Measurements from ENCODE around the gene MLYCD. TPM values are rescaled to one million over a fixed set of nuclear protein-coding genes. Genes with fewer than 3 reads are reported as not detected.

MLYCD gene
- total RNA-seq, 1 experiment from 2014 or later, result 1.0 TPM

DNA sequence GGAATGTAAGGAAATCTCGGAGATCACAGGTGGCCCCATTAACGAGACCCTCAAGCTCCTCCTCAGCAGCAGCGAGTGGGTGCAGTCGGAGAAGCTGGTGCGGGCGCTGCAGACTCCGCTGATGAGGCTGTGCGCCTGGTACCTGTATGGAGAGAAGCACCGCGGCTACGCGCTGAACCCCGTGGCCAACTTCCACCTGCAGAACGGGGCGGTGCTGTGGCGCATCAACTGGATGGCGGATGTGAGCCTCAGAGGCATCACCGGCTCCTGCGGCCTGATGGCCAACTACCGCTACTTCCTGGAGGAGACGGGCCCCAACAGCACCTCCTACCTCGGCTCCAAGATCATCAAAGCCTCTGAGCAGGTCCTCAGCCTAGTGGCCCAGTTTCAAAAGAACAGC lies 16.2 kb downstream of the MLYCD start:
- Histone ChIP-seq H3K4me3 (no peak overlapping the region), H3K27me3 (no peaks in the 10 kb centered on the region), H3K9me3 (no peaks in the 10 kb centered on the region), H3K36me3 (no peaks in the 10 kb centered on the region)
- DNase-seq, result no peak

DNA sequence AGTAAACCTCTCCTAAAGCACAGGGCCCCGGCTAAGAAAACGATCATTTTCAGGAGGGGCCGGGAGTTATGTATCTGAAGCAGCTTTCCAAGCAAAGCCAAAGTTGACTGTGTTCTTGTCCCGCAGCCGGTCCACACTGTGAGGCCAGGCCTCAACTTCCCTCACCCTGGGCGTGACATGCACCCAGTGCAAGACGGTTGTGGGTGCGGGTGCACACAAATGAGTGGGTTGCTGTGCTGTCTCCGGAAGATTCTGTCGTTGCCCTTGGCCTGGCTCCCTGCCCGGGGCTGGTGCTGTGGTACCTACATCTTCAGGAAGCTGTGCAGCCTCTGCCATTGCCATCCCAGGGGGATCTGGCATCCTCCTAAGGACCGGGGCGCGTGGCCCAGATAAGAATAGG lies 16.6 kb downstream of the MLYCD start:
- no peaks in the 10 kb centered on the region for H3K36me3 ChIP-seq
- no peak for DNase-seq
- no peak overlapping the region for H3K4me3 ChIP-seq
- H3K27me3 ChIP-seq, result no peaks in the 10 kb centered on the region
- no peaks in the 10 kb centered on the region for H3K9me3 ChIP-seq

DNA sequence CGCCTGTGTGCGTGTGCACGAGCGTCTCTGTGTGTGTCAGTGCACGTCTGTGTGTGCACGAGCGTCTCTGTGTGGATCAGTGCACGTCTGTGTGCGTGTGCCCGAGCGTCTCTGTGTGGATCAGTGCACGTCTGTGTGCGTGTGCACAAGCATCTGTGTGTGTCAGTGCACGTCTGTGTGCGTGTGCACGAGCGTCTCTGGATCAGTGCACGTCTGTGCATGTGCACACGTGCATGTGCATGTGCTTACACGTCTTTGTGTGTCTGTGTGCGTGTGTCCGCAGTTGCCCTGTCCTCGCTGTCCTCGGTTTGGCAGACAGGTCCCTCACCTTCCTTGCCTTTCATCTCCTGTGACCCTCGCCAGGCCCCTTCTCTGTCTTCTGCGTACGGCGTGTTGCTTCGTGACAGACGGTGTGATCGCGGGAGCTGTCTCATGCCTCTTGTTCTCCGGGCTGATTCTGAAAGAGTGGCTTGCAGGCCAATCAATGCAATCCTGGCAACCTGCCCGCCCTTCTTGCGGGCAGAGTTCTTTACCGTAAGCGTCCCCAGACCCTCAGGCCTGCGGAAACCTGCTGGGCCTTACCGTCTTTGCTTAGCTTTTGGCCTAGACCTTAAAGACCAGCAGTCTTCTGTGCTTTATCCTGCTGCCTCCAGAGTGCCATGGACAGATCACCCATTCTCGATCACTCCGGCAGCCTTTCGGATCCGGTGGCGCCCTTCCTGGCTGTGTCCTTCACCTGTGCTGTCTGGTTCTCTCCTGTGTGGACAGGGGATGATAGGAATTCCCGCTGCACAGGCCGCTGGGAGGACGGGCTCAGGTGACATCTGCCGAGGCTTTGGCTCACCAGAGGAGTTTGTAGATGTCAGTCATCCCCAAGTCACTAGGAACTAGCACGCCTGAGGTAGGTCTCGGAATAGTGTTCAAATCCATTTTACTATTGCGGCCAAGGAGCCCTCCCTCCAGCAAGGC lies 18.5 kb downstream of the MLYCD start:
- H3K27me3 ChIP-seq, result no peaks in the 10 kb centered on the region
- no peaks in the 10 kb centered on the region for H3K9me3 ChIP-seq
- H3K36me3 ChIP-seq, result no peaks in the 10 kb centered on the region
- no peak for DNase-seq
- no peak overlapping the region for H3K4me3 ChIP-seq

GRCh38 chr16:83920894-83921491 lies 22.1 kb downstream of the MLYCD start:
- no peaks in the 10 kb centered on the region for H3K27me3 ChIP-seq
- no peak for DNase-seq

DNA sequence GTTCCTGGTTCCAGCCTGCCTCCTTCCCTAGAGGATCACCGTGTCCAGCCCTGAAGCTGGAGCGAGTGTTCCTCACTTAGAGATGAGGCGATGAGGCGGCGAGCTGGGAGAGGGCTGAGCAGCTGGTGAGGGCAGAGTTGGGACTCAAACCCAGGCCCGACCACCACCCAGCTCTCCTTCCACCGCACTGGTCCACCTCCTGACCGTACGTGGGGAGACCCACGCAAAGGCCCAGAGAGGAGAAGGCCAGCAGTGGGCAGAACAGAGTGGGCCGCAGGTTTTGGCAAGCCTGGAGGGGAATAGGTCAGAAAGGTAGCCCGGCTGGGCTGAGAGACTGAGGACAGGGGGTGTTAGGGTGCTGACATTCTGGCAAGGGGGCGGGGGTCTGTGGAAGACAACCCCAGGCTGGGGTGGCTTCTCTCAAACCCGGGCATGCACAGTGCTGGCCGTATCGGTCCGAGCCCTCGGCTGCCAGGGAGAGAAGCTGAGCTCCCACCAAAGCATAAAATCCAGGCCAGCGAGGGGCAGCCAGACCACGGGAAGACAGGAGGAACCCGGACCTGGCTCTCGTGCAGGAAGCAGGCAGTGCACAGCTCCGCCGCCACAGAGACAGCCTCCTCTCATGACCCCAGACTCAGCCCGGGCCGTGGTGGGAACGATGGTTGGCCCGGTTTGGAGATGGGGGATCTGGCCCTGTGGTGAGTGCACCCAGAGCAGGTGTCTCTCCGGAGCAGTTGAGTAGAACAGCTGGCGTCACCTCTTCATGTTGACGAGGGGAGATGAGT lies 24.9 kb downstream of the MLYCD start:
- Histone ChIP-seq H3K36me3 (no peaks in the 10 kb centered on the region), H3K4me3 (no peak overlapping the region), H3K27me3 (no peaks in the 10 kb centered on the region), H3K9me3 (no peaks in the 10 kb centered on the region)
- DNase-seq, result no peak

More at GRCh38 chr16:83920894-83921491, 22.1 kb downstream of the MLYCD start:
- Histone ChIP-seq H3K9me3 (no peaks in the 10 kb centered on the region), H3K4me3 (no peak overlapping the region), H3K36me3 (no peaks in the 10 kb centered on the region)

GRCh38 chr16:83924686-83925085 lies 25.8 kb downstream of the MLYCD start:
- Histone ChIP-seq H3K4me3 (no peak overlapping the region), H3K36me3 (no peaks in the 10 kb centered on the region), H3K27me3 (no peaks in the 10 kb centered on the region), H3K9me3 (no peaks in the 10 kb centered on the region)
- no peak for DNase-seq

DNA sequence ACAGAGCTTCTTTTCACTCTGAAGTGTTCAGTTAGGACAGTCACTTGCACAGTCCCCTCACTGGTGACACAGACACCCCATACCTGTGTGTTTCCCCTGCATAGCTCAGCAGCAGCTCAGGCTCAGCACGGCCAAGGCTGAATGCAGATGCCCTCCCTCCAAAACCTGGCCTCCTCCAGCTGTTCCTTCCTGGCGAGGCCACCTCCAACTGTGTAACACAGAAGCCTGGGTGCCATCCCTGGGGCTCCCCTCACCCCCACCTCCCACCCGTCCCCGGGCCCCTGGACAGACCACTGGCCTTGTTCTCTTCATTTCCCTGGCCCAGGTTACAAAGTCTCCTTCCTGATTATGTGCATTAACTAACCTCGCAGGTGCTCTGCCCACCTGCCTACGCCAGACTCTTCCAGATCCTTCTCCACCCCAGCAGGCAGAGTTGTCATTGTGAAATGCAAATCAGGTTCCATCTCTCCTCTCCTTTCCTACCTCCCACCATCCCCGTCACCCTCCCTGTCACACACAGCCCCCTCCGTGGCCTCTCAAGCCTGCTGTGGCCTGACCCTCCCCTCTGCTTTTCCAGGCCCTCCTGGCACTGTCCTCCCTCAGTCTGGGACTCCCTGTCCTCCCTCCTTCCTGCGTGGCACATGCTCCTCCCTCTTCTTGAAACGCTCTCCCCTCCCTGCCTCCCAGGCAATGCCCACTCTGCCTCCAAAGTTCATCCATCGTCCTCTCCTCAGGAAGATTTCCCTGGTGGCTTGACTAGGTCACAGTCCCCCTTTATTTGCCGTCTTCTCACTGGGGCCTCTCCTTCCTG lies 26.4 kb downstream of the MLYCD start:
- H3K4me3 ChIP-seq, result no peak overlapping the region
- no peaks in the 10 kb centered on the region for H3K9me3 ChIP-seq
- DNase-seq, result no peak
- no peaks in the 10 kb centered on the region for H3K27me3 ChIP-seq
- no peaks in the 10 kb centered on the region for H3K36me3 ChIP-seq

- Histone ChIP-seq H3K27me3 (no peaks in the 10 kb centered on the region), H3K9me3 (no peaks in the 10 kb centered on the region), H3K4me3 (no peak overlapping the region), H3K36me3 (no peaks in the 10 kb centered on the region)
- DNase-seq, result no peak
These were observed 27.2 kb downstream of the MLYCD start for GRCh38 chr16:83925957-83926725.

- H3K27me3 ChIP-seq, result no peaks in the 10 kb centered on the region
- DNase-seq, result peak; percentile 58
- H3K36me3 ChIP-seq, result no peaks in the 10 kb centered on the region
- H3K9me3 ChIP-seq, result no peaks in the 10 kb centered on the region
- no peak overlapping the region for H3K4me3 ChIP-seq
These were observed 27.9 kb downstream of the MLYCD start for GRCh38 chr16:83926726-83927397.

DNA sequence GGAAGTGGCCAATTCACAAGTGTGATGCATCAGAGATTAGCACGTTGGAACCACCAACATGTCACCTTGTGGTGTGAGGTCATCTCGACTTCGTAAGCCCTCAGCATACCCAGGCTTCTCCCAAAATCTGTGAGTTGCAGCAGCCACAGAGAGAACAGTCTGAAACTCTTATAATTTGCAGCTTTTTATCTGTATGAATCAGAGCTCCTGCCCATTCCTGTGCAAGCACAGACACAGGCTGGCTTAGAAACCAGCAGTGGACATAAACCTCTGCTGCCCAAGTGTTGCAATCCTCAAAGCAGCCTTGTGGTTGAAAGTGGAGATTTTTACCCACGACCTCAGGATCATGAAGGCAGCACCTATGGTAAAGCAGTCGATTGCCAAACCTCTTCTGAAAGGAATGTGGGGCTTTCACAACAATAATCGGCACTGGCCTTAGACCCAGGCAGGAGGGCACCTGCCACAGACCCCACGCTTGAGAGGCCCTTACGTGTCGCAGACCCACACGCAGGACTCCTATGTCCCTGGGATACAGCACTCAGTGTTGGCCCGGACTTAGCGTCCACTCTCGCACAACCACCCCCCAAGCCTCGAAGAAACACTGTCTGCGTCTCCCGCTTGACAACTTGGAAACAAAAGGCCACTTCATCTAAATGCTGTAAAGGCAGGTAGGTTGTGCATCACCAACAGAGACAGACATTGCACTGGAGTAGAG lies 29.6 kb downstream of the MLYCD start:
- Histone ChIP-seq H3K27me3 (no peaks in the 10 kb centered on the region), H3K4me3 (no peak overlapping the region), H3K36me3 (no peaks in the 10 kb centered on the region), H3K9me3 (no peaks in the 10 kb centered on the region)
- no peak for DNase-seq

DNA sequence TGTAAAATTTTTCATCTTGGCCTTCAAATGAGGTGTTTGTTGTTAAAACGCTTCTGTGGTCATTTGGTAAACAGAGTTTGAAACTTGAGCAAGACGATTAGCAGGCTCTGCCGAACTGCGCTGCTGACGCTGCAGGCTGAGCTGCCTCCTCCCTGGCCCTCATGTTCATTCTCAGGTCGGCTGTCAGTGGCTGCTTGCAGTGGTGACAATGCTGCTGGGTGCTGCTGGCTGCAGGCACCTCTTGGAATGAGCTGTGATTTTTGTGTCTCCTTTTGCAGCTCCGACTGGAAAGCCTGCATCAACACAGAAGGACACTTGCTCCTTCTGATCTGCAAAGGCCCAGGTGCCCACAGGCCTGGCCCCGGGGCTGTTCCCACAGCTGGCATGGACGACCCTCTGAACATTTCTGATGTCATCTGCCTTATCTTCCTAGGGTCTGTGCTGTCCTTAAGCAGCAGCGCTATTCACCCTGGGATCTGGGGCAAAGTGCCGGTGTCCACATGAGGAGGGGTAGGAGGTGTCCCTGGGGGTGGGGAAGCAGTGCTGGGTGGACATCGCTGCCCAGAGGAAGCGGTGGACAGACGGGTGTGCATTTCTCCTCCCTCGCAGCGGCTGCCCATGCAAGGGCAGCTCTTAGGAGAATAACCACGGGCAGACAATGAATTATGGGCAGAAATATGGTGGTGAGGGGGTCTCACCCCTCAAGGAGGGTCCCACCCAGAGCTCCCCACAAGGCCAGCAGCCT lies 31.1 kb downstream of the MLYCD start:
- no peaks in the 10 kb centered on the region for H3K27me3 ChIP-seq
- no peak overlapping the region for H3K4me3 ChIP-seq
- no peak for DNase-seq
- H3K9me3 ChIP-seq, result no peaks in the 10 kb centered on the region
- no peaks in the 10 kb centered on the region for H3K36me3 ChIP-seq

GRCh38 chr16:83930730-83931500 lies 32.0 kb downstream of the MLYCD start:
- DNase-seq, result no peak
- H3K4me3 ChIP-seq, result no peak overlapping the region

DNA sequence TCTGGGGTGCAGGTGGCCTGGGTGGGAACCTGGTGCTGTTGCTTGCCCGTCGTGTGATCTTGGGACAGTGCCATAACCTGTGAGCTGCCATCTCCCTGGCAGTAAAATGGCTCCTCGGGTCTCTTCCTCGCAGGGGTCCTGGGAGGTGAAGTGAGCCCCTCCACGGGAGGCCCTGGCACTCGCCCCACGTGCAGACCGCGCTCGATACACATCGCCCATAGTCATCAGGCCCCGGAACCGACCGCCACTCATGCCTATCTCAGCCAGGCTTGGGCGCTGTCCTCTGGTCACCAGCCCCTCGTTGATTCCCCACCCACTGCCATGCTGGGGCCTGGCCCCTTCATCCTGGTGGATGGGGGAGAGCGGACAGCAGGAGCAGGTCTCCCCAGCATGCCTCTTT lies 32.6 kb downstream of the MLYCD start:
- Histone ChIP-seq H3K27me3 (no peaks in the 10 kb centered on the region), H3K36me3 (no peaks in the 10 kb centered on the region), H3K4me3 (no peak overlapping the region), H3K9me3 (no peaks in the 10 kb centered on the region)
- DNase-seq, result no peak

More at GRCh38 chr16:83930730-83931500, 32.0 kb downstream of the MLYCD start:
- no peaks in the 10 kb centered on the region for H3K36me3 ChIP-seq
- no peaks in the 10 kb centered on the region for H3K27me3 ChIP-seq
- no peaks in the 10 kb centered on the region for H3K9me3 ChIP-seq

GRCh38 chr16:83932304-83932703 lies 33.4 kb downstream of the MLYCD start:
- Histone ChIP-seq H3K4me3 (no peak overlapping the region), H3K27me3 (no peaks in the 10 kb centered on the region), H3K9me3 (no peaks in the 10 kb centered on the region), H3K36me3 (no peaks in the 10 kb centered on the region)
- no peak for DNase-seq
